Sigmoid colon (tissue), 7 donors: ENCODE measurements around the gene FRZB. TPM values are rescaled to one million over a fixed set of nuclear protein-coding genes. Genes with fewer than 3 reads are reported as not detected.

Source experiments
- DNase-seq: peaks from one replicate; pipeline ENCODE4 v3.0.0-alpha.2; 2019
- H3K27ac ChIP-seq, 4 donors: fragments of 200-600 bp; sonication (generic); one replicate each; pipeline ENCODE4 v1.5.1; 2016 to 2019; ENCODE audit warnings: mild to moderate bottlenecking in 1 of 4
- H3K27me3 ChIP-seq, 3 donors: fragments of 200-600 bp; sonication (generic); one replicate each; pipeline ENCODE4 v1.5.1; 2019; ENCODE audit warnings: mild to moderate bottlenecking in 1 of 3
- H3K36me3 ChIP-seq, 4 donors: fragments of 200-600 bp; sonication (generic); one replicate each; pipeline ENCODE4 v1.5.1; 2016 to 2019
- H3K4me1 ChIP-seq, 4 donors: fragments of 200-600 bp; sonication (generic); one replicate each; pipeline ENCODE4 v1.5.1; 2017 to 2019
- H3K4me3 ChIP-seq, 4 donors: fragments of 200-600 bp; sonication (generic); one replicate each; pipeline ENCODE4 v1.5.1; 2017 to 2019; ENCODE audit warnings: mild to moderate bottlenecking in 2 of 4, moderate library complexity in 1 of 4
- H3K9me3 ChIP-seq, 4 donors: fragments of 200-600 bp in 3 of 4; sonication (generic) in 3 of 4; one replicate each; pipeline versions ENCODE4 v1.5.1 to v1.6.1; 2013 to 2019
- CTCF ChIP-seq, 4 experiments: fragments of 450-650 bp in 3 of 4; fragments of 200-600 bp in 1 of 4; IDR thresholded peaks; one replicate each; pipeline ENCODE4 v1.5.1; 2016 to 2019; ENCODE audit warnings: antibody characterized with exemption in 4 of 4, mild to moderate bottlenecking in 3 of 4, moderate library complexity in 2 of 4
- EP300 ChIP-seq, 4 donors: sonication (generic); formaldehyde crosslinking; IDR thresholded peaks; one replicate each; pipeline ENCODE4 v1.6.1; 2017; ENCODE audit warnings: antibody characterized with exemption in 4 of 4
- POLR2A ChIP-seq, 2 donors: fragments of 450-650 bp; IDR thresholded peaks; one replicate each; pipeline ENCODE4 v1.6.1; 2016; ENCODE audit warnings: antibody characterized with exemption in 2 of 2, mild to moderate bottlenecking in 2 of 2, moderate library complexity in 2 of 2
- POLR2AphosphoS5 ChIP-seq, 4 donors: sonication (generic); formaldehyde crosslinking; IDR thresholded peaks; one replicate each; pipeline ENCODE4 v1.6.1; 2017; ENCODE audit warnings: antibody characterized with exemption in 4 of 4
- WGBS, 2 donors: extraction: QIAGEN DNeasy Blood & Tissue Kit; methylation state at CpG; one replicate each; pipeline ENCODE4 v1.1.7; 2013; 5-methylcytosine and 5-hydroxymethylcytosine counted together
- intact Hi-C: fragments of 100-400 bp; cut with DNase I; formaldehyde crosslinking; loops from one replicate; pipeline ENCODE4 v1.15.1; 2023
- polyA plus RNA-seq, 3 donors: library from polyadenylated mRNA; stranded (reverse); fragments of 200-250 nt; gene quantifications; one replicate each; pipeline ENCODE4 v1.2.3, GENCODE V29; 2013
- total RNA-seq, 4 donors: library from RNA; depleted of rRNA; stranded (reverse); fragments of >200 nt; gene quantifications; one replicate each; pipeline ENCODE4 v1.1.0, GENCODE V29; 2016
- donor health status: healthy with polysubstance abuse.
- donor health status: Bipolar disorder and iron deficiency.
- donor health status: healthy.

The FRZB gene
- total and polyA plus RNA-seq, 7 donors, result 3.7 to 14.7 (median 8.2) TPM

GRCh38 chr2:182826496-182826895, 39.9 kb downstream of the FRZB start:
- Histone ChIP-seq H3K27me3 (no peaks in the 10 kb centered on the region), H3K9me3 (no peaks in the 10 kb centered on the region), H3K36me3 (no peaks in the 10 kb centered on the region), H3K4me1 (peaks cover 0 to 43% (median 30%) of the 10 kb centered on the region in 4 donors), H3K4me3 (no peak overlapping the region), H3K27ac (peak overlapping the region in 3 of 4 donors; percentile 47 to 57 (median 51))
- TF ChIP-seq CTCF (IDR thresholded peaks at IDR 0.05) (no peak), POLR2AphosphoS5 (IDR thresholded peaks at IDR 0.05) (no peak), POLR2A (IDR thresholded peaks at IDR 0.05) (no peak), EP300 (IDR thresholded peaks at IDR 0.05) (no peak)
- intact Hi-C loops, result no loop called here
- 89 to 90% methylated on average over 3 of the region's 3 CpGs for WGBS, 2 donors
- no peak for DNase-seq

GRCh38 chr2:182826064-182826463, 40.4 kb downstream of the FRZB start:
- 13 to 53% methylated on average over 1 of the region's 1 CpG for WGBS, 2 donors
- Histone ChIP-seq H3K27me3 (no peaks in the 10 kb centered on the region), H3K27ac (no peak overlapping the region), H3K4me3 (no peak overlapping the region), H3K36me3 (no peaks in the 10 kb centered on the region), H3K9me3 (no peaks in the 10 kb centered on the region), H3K4me1 (peaks cover 0 to 43% (median 30%) of the 10 kb centered on the region in 4 donors)
- no peak for TF ChIP-seq POLR2AphosphoS5 (IDR thresholded peaks at IDR 0.05)
- TF ChIP-seq CTCF (IDR thresholded peaks at IDR 0.05), result no peak
- no peak for TF ChIP-seq EP300 (IDR thresholded peaks at IDR 0.05)
- no peak for TF ChIP-seq POLR2A (IDR thresholded peaks at IDR 0.05)
- DNase-seq, result no peak
- intact Hi-C loops, result no loop called here

DNA sequence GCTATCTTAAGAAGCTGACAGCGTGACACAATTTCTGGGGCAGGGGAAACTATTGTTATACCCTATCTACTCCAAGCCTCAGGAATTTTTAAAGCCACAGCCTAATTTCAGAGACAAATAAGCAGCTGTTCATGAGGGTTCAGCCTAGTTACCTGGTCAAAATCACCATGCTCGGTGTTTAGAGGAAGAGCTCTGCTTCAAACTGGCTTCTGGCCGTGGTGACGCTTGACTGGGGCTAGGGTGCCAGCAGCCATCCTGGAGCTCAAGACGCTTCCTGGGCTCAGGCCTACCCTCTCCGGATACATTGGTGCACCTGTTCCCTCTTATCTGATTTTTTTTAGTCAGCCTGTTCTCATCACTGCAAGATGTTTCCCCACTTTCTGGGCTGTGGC, 41.7 kb downstream of the FRZB start:
- Histone ChIP-seq H3K9me3 (no peaks in the 10 kb centered on the region), H3K27ac (no peak overlapping the region), H3K4me3 (no peak overlapping the region), H3K36me3 (no peaks in the 10 kb centered on the region), H3K27me3 (no peaks in the 10 kb centered on the region), H3K4me1 (peaks cover 0 to 43% (median 30%) of the 10 kb centered on the region in 4 donors)
- TF ChIP-seq EP300 (IDR thresholded peaks at IDR 0.05) (no peak), POLR2AphosphoS5 (IDR thresholded peaks at IDR 0.05) (no peak), CTCF (IDR thresholded peaks at IDR 0.05) (no peak), POLR2A (IDR thresholded peaks at IDR 0.05) (no peak)
- DNase-seq, result no peak
- WGBS, 2 donors, result 67 to 82% methylated on average over 6 of the region's 6 CpGs
- intact Hi-C loops, result no loop called here

- intact Hi-C loops, result no loop called here
- peaks cover 0 to 43% (median 30%) of the 10 kb centered on the region in 4 donors for H3K4me1 ChIP-seq
- H3K27ac ChIP-seq, result no peak overlapping the region
- H3K36me3 ChIP-seq, result no peaks in the 10 kb centered on the region
- no peak for DNase-seq
- no peaks in the 10 kb centered on the region for H3K9me3 ChIP-seq
- TF ChIP-seq POLR2A (IDR thresholded peaks at IDR 0.05) (no peak), POLR2AphosphoS5 (IDR thresholded peaks at IDR 0.05) (no peak), EP300 (IDR thresholded peaks at IDR 0.05) (no peak), CTCF (IDR thresholded peaks at IDR 0.05) (no peak)
- H3K4me3 ChIP-seq, result no peak overlapping the region
- WGBS, 2 donors, result 45 to 78% methylated on average over 5 of the region's 5 CpGs
- no peaks in the 10 kb centered on the region for H3K27me3 ChIP-seq
Measured at GRCh38 chr2:182824056-182824766, 42.2 kb downstream of the FRZB start.
